Measurements from ENCODE around the gene SMARCC2.

- no peak for TF ChIP-seq REST (IDR thresholded peaks at IDR 0.05)
- TF ChIP-seq POLR2A (IDR thresholded peaks at IDR 0.05; ENCODE audit: low read length), result no peak
- no peak for TF ChIP-seq ESRRA (IDR thresholded peaks at IDR 0.05; ENCODE audit: borderline replicate concordance, low read length)
- no peak for TF ChIP-seq RAD21 (conservative IDR thresholded peaks at IDR 0.05 in 1 of 2, IDR thresholded peaks at IDR 0.05 in 1 of 2)
Observed at GRCh38 chr12:56172839-56173238, 16.4 kb downstream of the SMARCC2 start.
